ENCODE measurements around the gene LRG1. TPM values are rescaled to one million over a fixed set of nuclear protein-coding genes. Genes with fewer than 3 reads are reported as not detected.

The LRG1 gene
- total and polyA plus RNA-seq, 2 of the 13 experiments (the other 11 are each of a cell fraction or from before 2014, with no cell fraction given): 12.0 to 39.3 TPM

- TF ChIP-seq ZNF687 (CRISPR knock-in tag; IDR thresholded peaks at IDR 0.05) (peak; percentile 57), ZFX (CRISPR knock-in tag; IDR thresholded peaks at IDR 0.05; ENCODE audit: low read depth) (peak; percentile 77), CCDC6 (CRISPR knock-in tag; IDR thresholded peaks at IDR 0.05) (peak; percentile 65; the same call in 1 of the 2 replicates), SP1 (IDR thresholded peaks at IDR 0.05) (no peak), SP1 (CRISPR knock-in tag; IDR thresholded peaks at IDR 0.05) (peak; percentile 73), ZNF10 (CRISPR knock-in tag; IDR thresholded peaks at IDR 0.05; ENCODE audit: borderline replicate concordance, low read depth) (no peak), ZNF414 (CRISPR knock-in tag; IDR thresholded peaks at IDR 0.05) (0 out of 2 replicates have a peak, but pooled peaks have one; percentile 72), MIER3 (CRISPR knock-in tag; IDR thresholded peaks at IDR 0.05; ENCODE audit: borderline replicate concordance) (peak; percentile 73), ZNF790 (CRISPR knock-in tag; IDR thresholded peaks at IDR 0.05; ENCODE audit: borderline replicate concordance) (no peak), NAIF1 (CRISPR knock-in tag; IDR thresholded peaks at IDR 0.05; ENCODE audit: borderline replicate concordance) (no peak), MIXL1 (CRISPR knock-in tag; IDR thresholded peaks at IDR 0.05) (peak; percentile 55), EZH2 (conservative IDR thresholded peaks at IDR 0.05; ENCODE audit: low read depth, low read length) (no peak), ZNF737 (CRISPR knock-in tag; IDR thresholded peaks at IDR 0.05; ENCODE audit: borderline replicate concordance) (no peak), ZNF20 (CRISPR knock-in tag; IDR thresholded peaks at IDR 0.05) (peak; percentile 76; the same call in 1 of the 2 replicates), ATF2 (CRISPR knock-in tag; IDR thresholded peaks at IDR 0.05) (peak; percentile 29; the same call in 1 of the 2 replicates), MXD3 (CRISPR knock-in tag; IDR thresholded peaks at IDR 0.05) (peak; percentile 55; the same call in 1 of the 2 replicates), ZNF329 (CRISPR knock-in tag; IDR thresholded peaks at IDR 0.05; ENCODE audit: low read depth) (peak; percentile 51; the same call in 1 of the 2 replicates)
- TF ChIP-seq, protein P1, sequence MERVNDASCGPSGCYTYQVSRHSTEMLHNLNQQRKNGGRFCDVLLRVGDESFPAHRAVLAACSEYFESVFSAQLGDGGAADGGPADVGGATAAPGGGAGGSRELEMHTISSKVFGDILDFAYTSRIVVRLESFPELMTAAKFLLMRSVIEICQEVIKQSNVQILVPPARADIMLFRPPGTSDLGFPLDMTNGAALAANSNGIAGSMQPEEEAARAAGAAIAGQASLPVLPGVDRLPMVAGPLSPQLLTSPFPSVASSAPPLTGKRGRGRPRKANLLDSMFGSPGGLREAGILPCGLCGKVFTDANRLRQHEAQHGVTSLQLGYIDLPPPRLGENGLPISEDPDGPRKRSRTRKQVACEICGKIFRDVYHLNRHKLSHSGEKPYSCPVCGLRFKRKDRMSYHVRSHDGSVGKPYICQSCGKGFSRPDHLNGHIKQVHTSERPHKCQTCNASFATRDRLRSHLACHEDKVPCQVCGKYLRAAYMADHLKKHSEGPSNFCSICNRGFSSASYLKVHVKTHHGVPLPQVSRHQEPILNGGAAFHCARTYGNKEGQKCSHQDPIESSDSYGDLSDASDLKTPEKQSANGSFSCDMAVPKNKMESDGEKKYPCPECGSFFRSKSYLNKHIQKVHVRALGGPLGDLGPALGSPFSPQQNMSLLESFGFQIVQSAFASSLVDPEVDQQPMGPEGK (CRISPR knock-in tag; IDR thresholded peaks at IDR 0.05): peak; percentile 98
- TF ChIP-seq, protein P2, sequence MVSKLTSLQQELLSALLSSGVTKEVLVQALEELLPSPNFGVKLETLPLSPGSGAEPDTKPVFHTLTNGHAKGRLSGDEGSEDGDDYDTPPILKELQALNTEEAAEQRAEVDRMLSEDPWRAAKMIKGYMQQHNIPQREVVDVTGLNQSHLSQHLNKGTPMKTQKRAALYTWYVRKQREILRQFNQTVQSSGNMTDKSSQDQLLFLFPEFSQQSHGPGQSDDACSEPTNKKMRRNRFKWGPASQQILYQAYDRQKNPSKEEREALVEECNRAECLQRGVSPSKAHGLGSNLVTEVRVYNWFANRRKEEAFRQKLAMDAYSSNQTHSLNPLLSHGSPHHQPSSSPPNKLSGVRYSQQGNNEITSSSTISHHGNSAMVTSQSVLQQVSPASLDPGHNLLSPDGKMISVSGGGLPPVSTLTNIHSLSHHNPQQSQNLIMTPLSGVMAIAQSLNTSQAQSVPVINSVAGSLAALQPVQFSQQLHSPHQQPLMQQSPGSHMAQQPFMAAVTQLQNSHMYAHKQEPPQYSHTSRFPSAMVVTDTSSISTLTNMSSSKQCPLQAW (CRISPR knock-in tag; IDR thresholded peaks at IDR 0.05): 0 out of 2 replicates have a peak, but pooled peaks have one; percentile 24
Observed at GRCh38 chr19:4583961-4584669, 44.3 kb upstream of the LRG1 start (continued).
